Measurements from ENCODE around the gene IL17RE. TPM values are rescaled to one million over a fixed set of nuclear protein-coding genes. Genes with fewer than 3 reads are reported as not detected.

IL17RE gene
- total and polyA plus RNA-seq, 2 of the 13 experiments (the other 11 are each of a cell fraction or from before 2014, with no cell fraction given), result 14.5 to 24.1 TPM

DNA sequence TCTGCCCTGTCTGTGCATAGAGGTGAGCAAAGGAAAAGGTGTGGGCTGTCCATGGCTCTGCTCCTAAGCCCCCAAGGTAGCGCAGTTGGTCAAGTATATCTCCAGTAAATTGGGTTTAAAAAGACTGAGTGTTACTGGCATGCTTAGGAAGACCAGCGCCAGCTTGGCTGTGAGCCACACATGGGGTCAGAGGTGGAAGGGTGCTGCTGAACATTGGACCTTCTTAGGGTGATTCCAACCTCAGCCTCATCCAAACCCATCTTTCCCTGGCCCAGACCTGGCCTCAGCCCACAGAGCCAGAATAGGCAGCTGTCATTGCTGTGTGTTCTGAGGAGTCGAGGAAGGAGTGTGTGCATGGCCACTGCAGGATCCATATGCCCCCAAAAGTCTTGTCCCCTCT lies 5.6 kb downstream of the IL17RE start (continued):
- TF ChIP-seq, protein P1, sequence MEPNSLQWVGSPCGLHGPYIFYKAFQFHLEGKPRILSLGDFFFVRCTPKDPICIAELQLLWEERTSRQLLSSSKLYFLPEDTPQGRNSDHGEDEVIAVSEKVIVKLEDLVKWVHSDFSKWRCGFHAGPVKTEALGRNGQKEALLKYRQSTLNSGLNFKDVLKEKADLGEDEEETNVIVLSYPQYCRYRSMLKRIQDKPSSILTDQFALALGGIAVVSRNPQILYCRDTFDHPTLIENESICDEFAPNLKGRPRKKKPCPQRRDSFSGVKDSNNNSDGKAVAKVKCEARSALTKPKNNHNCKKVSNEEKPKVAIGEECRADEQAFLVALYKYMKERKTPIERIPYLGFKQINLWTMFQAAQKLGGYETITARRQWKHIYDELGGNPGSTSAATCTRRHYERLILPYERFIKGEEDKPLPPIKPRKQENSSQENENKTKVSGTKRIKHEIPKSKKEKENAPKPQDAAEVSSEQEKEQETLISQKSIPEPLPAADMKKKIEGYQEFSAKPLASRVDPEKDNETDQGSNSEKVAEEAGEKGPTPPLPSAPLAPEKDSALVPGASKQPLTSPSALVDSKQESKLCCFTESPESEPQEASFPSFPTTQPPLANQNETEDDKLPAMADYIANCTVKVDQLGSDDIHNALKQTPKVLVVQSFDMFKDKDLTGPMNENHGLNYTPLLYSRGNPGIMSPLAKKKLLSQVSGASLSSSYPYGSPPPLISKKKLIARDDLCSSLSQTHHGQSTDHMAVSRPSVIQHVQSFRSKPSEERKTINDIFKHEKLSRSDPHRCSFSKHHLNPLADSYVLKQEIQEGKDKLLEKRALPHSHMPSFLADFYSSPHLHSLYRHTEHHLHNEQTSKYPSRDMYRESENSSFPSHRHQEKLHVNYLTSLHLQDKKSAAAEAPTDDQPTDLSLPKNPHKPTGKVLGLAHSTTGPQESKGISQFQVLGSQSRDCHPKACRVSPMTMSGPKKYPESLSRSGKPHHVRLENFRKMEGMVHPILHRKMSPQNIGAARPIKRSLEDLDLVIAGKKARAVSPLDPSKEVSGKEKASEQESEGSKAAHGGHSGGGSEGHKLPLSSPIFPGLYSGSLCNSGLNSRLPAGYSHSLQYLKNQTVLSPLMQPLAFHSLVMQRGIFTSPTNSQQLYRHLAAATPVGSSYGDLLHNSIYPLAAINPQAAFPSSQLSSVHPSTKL (CRISPR knock-in tag; IDR thresholded peaks at IDR 0.05), result no peak
- TF ChIP-seq SP140L (CRISPR knock-in tag; IDR thresholded peaks at IDR 0.05; ENCODE audit: borderline replicate concordance), result no peak
- no peak for TF ChIP-seq NR2F1 (CRISPR knock-in tag; IDR thresholded peaks at IDR 0.05)

DNA sequence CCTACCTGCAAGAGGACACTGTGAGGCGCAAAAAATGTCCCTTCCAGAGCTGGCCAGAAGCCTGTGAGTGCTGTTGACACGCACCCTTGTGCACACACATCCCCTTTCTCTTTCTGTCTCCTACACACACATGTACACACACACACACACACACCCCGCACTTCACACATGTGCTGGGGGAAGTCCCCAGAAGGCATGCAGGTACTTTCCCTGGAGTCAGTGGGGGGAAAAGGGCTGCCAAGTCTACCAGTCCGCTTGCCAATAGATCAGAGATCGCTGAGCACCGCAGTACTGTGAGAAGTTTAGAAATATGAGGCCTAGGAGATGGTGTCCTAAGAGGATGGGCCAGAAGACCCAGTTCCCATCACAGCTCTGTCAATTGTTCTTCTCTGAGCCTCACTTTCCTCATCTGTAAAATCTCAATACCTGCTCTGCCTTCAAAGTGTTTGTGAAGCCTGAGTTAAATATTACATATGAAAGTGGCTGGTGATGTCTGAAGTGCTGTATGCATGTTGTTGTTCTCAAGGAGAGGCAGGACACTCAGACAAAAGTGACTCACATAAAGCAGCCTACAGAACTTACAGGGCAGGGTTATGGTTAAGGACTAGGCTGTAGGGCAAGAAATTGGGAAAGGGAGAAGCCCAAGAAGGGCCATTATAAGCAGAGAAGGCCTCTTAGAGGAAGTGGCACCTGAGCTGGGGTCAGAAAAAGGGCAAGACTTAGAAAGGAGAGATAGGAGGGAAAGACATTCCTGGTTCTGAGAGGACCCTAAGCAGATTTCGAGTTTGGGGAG lies 6.8 kb downstream of the IL17RE start:
- Histone ChIP-seq H3K79me2 (ENCODE audit: insufficient read depth, low read length) (no peaks in the 10 kb centered on the region), H3K27me3 (ENCODE audit: control insufficient read depth in 1 of 2, insufficient read depth in 2 of 2, low read length in 2 of 2) (no peaks in the 10 kb centered on the region), H3K36me3 (replicated peaks in 1 of 2; ENCODE audit: control insufficient read depth in 1 of 2, insufficient read depth in 2 of 2, low read length in 2 of 2) (peaks cover 18 to 38% of the 10 kb centered on the region in 2 experiments), H3K27ac (ENCODE audit: extremely low read length, insufficient read depth, low read length) (no peak overlapping the region), H3K9me3 (ENCODE audit: low read length) (no peaks in the 10 kb centered on the region), H3K9ac (ENCODE audit: insufficient read depth, low read depth, low read length) (no peak overlapping the region), H3K4me2 (ENCODE audit: low read depth, low read length) (no peak overlapping the region), H3K4me1 (ENCODE audit: insufficient read depth, low read length) (peaks cover 20% of the 10 kb centered on the region), H2AFZ (ENCODE audit: low read length) (no peak overlapping the region), H4K20me1 (ENCODE audit: insufficient read depth, low read length) (no peaks in the 10 kb centered on the region), H3K4me3 (replicated peaks in 1 of 3; ENCODE audit: insufficient read depth in 1 of 3, low read depth in 2 of 3, low read length in 3 of 3) (no peak overlapping the region)
- intact Hi-C loops (cut with micrococcal nuclease; ENCODE audit: unreplicated experiment), result no loop called here
- no peak for FAIRE-seq
- TF ChIP-seq MED13 (CRISPR knock-in tag; IDR thresholded peaks at IDR 0.05) (no peak), NCOA1 (CRISPR knock-in tag; IDR thresholded peaks at IDR 0.05) (no peak), ZNF510 (CRISPR knock-in tag; IDR thresholded peaks at IDR 0.05; ENCODE audit: low read depth) (no peak)
- TF ChIP-seq, protein P2, sequence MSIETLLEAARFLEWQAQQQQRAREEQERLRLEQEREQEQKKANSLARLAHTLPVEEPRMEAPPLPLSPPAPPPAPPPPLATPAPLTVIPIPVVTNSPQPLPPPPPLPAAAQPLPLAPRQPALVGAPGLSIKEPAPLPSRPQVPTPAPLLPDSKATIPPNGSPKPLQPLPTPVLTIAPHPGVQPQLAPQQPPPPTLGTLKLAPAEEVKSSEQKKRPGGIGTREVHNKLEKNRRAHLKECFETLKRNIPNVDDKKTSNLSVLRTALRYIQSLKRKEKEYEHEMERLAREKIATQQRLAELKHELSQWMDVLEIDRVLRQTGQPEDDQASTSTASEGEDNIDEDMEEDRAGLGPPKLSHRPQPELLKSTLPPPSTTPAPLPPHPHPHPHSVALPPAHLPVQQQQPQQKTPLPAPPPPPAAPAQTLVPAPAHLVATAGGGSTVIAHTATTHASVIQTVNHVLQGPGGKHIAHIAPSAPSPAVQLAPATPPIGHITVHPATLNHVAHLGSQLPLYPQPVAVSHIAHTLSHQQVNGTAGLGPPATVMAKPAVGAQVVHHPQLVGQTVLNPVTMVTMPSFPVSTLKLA (IDR thresholded peaks at IDR 0.05), result 0 out of 2 replicates have a peak, but pooled peaks have one; percentile 11
- ChIA-PET POLR2A (interaction anchor here (1.5 to 9.0 kb wide), 2 partner anchors 9 to 23 kb away, joined by 4 to 298 read pairs; partner anchors contain the start of genes CRELD1 and IL17RE), CTCF (ENCODE audit: low intra/inter-chr PET ratio, low total read pairs) (no interaction called here)
- in situ Hi-C loops (cut with HindIII; ENCODE audit: extremely low pct_ligation_motif_present, low pct_unique_long_range_greater_than_20kb), result no loop called here
- WGBS (ENCODE audit: low lambda C conversion rate), result 90% methylated on average over 7 of the region's 7 CpGs
- no peak for DNase-seq (ENCODE audit: low spot score)
- no peak for ATAC-seq
- no TSS peak for BruUV-seq (replicated peaks)

Data from HepG2 (cell line).